CD4-positive, alpha-beta T cell treated with Interleukin-1 beta for 1 hour (primary cell): Measurements from ENCODE around the gene GPRC5B.

Source experiments
- DNase-seq, 2 donors: peaks; one replicate each; pipeline ENCODE4 v3.0.0-alpha.2; 2020 to 2022

Gene GPRC5B

DNA sequence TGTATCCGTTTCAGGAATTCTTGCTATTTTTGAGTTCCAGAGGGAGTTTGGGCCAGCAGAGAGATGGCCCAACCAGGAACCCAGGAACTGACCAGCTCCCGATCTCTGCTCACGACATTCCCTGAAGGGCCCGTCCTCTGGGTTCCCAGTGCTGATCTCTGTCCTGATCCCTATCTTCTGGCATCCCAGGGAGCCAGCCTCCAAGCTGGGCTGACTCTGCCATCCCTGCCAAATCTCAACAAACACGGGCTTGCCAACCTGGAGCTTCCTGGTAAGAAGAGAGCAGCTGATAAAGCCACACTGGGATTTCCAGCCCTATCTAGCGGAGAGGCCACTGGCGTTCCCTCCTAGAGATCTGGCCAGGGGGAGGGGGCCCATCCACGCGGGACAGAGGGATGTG, 16.2 kb downstream of the GPRC5B start:
- DNase-seq: no peak

DNA sequence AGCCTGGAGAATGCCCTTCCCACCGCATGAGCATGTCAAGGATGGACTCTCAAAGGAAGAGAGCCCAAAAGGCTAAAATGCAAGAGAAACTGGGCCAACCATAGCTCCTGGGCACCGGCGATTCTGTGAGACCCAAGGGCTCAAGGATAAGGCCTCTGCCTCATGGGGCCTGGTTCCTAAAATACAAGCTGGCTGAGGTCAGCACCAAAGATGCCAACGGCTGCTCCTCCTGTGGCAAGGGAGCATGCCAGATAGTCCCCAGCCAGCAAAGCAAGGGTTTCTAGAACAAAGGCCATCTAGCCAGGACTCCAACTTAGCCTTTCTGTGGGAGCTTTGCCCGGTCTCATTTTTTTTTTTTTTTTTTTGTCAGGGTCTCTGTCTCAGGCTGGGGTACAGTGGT, 20.1 kb downstream of the GPRC5B start:
- no peak for DNase-seq

DNA sequence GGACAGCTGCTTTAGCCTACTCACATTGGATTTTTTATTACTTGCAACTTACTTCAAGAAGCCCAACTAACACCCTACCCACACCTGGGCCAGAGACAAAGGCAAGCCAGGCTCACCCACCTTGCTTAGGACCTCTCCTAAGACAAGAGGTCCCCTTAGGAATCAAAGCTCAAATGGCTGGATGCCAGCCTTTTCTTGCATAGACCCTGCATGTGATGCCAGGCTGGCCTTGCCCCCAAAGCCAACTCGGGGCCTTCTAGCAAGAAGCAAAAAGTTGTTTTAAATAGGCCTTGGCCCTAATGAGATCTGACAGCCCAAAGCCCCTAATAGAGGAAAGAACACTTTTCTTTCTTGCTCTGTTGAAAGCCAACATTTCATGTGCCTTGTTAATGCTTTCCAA, 20.7 kb downstream of the GPRC5B start:
- DNase-seq: no peak

DNA sequence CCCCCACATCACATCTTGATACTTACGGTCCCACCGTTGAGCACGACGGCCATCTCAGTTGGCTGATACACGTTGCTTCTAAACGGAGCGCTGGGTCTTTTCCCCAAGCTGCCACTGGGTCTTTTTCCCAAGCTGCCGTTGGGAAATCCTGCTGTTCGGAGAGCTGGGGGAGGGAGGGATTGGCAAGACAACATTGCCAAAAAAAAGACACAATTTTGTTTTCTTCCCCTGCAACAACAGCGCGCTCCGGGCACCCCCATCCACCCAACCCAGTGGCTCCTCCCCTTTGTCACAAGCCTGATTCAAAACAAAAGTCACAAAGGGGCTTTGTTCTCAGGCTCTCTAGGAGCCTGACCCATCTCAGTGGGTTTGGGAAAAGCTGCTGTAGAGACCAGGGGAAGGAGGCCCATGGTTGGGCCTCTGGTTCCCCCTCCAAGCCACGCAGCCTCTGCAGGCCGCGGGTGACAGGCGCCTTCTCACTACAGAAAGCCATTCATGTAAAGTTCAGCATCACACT, 22.8 kb downstream of the GPRC5B start:
- DNase-seq: no peak

DNA sequence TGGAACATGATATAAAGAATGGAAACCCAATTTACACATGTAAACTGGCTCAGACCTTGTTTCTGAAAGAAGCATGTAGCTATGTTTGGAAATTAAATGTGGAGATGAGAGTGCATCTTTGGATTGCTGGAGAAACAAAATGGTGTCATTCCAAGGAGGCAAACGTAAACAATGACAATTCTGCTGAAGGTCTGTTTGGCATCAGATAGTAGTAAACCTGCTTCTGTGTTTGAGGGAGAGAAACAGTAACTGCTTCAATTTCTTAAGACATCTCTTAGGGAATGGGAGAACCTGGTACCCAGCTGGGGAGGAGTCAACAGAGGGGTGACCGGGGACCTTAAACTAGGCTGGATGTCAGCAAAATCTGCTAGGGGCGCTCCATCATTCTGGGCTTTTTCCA, 23.5 kb downstream of the GPRC5B start:
- DNase-seq: no peak

DNA sequence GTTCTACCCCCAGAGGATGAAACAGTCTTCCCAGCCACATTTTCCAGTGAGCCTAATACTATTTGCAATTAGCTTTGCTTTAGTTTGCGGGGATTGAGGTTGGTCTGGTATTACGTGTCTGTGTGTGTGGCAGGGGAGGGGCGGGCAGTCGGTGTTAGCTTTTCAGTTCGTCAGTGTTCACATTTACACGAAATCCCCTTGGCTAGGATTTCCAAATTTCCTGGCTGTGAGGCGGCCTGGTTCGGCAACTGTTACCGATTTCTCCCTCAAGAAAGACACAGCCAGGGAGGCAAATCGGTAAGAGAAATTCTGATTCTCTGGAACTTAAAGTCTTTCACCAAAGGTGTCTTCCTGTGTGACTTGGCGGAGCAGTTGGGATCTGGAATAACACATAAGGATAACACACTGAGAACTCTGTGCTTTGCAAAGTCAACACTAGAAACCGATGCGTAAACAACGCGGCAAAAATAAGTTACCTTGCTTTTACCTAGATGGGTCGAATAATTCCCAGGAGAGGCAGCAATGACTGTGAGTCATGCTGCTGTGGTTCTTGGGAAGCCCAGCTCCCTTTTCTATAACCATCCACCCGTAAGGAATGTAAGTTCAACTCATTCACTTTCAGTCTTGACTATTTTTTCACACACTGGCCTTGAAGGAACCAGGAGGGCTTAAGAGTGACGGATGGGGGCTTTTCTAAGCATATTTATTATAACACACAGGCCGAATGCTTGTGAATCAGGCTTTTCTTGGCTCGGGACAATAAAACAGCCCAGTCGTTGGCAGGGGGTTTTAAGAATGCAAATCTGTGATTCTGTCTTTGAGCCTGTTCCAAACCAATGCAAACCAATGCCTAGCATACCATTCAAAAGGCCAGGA, 24.2 kb downstream of the GPRC5B start:
- DNase-seq: no peak

DNA sequence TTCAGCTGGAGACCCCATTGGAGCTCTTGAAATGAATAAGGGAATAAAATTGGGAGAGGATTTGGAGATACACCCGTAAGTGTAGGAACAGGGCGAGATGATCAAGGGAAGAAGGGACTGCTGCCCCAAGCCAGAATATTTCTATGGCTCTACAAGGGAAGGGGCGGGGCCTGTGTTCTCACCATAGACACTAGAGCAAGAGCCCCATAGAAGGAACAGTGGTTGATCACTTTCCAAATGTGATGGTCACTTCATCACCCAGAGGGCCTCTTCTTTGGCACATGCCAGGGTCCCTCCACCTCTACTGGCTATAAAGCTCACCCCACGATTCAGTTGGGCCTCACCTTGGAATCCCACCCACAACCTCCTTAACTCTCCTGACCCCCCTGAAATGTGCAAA, 25.0 kb downstream of the GPRC5B start:
- no peak for DNase-seq

DNA sequence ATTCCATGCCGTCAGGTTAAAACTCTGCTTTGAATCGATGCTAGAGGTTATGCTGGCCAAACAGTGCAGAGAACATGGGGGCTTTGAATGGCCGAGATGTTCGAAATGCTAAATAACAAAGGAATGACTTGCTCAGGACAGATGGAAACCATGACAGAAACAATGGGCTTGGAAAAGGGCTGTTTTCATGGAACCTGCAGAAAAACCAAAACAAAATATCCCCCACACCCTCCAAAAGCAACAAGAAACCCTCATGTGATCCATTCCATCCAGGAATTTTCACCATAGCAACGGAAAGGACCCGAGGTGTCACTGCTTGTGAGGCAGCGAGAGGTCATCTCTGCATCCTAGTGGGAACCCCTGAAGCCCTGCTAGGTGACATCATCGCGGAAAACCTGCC, 25.5 kb downstream of the GPRC5B start:
- DNase-seq: no peak

DNA sequence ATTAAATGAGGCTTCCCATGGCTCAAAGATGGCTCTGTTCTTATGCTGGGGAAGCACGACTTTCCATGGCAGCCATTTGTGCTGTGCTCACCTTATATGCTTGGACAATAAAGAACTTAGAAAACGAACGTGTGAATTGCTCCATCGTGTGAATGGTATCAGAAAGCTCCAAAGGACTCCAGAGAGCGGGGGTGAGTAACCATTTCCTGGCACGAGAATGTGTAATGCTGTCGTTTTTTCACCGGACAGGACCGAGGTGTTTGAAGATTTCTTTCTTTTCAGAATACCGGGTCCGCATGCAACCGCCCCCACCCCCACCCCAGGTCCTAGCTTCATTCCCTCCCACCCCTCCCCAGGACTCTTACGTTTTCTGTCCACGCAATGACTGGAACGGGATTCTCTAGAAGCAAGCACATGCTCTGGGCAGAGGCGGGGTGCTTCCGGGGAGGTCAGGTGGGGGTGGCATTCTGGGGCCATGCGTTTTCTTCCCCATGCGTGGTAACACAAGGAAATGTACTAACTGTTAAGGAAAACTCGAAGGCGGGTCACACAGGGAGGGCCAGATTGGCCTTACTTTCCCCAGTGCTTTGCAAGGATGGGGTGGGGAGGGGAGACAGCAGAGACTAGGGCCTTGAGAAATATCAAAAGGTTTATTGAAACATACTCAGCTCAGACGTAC, 26.2 kb downstream of the GPRC5B start:
- no peak for DNase-seq

DNA sequence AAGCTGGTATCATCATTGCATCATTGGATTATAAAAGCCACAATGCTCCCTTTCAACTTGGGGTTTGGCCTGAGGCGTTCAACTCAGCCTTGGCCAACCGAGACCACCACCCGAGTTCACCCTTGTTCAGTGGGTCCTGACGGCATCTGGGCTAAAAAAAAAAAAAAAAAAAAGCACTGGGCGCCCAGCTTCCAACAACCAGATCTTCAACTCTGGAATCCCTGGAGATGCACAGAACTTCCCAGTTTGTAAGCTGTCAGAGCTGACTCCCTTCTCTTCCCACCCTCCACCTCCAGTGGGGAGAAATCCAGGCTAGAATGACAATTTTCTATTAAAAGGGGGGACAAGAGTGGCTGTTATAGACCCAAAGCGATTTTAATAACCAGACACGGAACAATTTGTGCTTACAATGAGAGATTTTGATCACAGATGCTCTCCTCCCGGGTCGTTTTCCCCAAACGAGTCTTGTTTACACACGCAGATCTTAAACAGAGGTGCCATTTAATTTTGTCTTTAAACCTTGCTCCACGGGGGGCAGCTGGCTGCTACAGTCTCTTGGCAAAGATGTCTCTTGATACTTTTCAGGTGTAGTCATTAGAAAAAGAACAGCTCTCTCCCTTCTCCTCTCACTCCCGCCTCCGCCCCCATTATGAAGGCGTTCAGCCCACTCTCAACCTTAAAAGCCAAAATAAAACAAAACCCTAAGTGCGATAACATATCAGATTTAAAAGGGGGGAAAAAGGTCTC, 26.9 kb downstream of the GPRC5B start:
- DNase-seq: no peak

DNA sequence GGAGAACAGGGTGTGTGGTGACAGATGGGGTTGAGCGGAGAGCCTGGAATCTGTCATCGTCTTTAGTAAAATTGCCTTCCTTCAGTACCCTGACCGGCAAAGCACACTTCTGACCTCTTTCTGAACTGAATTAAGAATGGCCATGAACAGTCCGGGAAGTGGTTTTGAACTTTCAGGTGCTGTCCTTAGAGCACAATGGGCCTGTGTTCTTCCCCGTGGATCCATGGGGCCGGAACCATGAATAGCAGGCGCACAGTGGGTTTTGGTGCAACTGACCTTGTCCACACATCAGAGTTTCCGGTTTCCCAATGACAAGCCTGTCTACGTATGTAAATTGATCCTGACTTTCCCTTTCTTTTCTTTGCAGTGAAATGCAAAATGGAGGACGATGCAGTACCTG, 28.5 kb downstream of the GPRC5B start:
- DNase-seq: no peak

DNA sequence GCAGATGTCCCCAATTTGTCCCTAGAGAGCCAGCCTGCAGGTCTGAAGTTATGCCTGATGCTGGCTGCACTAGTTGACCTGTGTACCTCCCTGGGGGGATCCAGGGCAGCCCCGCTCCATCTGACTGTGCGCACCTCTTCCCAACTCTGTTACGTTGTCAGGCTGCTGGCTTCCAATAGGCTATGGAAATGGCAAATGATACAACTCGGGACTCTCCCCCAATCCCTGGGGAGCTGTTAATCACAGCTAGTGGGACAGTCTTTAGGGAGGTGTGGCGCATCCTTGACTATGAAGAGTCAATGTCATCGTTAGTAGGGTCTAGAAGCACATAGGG, 30.1 kb downstream of the GPRC5B start:
- DNase-seq: no peak

DNA sequence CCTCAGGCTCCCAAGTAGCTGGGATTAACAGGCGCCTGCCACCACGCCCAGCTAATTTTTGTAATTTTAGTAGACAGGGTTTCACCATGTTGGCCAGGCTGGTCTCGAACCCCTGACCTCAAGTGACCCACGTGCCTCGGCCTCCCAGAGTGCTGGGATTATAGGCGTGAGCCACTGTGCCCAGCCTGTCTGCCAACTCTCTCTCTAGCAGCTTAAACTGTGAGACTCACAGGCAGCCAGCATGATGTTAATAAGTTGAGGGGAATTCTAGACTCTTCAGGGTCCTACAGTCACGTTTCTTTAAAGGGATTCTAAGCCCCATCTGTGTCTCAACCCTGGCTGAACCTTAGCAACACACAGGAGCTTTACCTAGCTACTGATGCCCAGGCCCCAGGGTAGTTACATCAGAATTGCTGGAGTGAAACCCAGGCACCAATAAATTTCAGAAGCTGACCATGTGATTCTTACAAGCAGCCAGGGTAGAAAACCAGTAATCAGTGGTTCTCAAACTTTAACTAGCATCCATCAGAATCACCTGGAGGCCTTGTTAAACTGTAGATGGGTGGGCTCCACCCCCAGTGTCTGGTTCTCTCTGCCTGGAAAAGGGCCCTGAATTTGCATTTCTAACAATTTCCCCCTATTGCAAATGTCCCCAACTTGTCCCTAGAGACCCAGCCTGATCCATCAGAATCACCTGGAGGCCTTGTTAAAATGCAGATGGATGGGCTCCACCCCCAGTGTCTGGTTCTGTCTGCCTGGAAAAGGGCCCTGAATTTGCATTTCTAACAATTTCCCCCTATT, 30.7 kb downstream of the GPRC5B start:
- DNase-seq: no peak

DNA sequence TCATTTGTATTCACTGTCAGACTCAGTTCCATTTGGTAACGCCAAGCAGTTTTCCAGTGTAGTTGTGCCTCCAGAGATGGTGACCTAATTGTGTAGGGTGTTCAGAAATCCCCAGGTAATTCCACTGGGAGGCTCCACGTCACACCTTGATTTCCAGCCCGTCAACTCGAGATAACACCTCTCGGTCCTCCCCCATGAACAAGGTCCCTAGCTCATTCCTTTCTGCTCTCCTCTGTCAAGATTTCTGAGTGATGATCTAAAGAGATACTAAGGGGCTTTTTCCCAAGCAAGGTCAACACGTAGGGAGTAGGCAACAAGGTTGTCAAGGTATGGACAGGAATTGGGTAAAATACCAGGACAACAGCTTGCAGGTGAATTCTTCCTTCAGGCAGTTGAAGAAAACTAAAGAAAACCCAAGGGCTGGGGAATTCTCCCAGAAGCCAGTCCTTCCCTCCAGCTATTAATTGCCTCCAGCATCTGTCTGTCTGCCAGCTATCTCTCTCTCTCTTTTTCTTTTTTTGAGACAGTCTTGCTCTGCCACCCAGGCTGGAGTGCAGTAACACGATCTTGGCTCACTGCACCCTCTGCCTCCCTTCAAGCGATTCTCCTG, 31.4 kb downstream of the GPRC5B start:
- DNase-seq: no peak

DNA sequence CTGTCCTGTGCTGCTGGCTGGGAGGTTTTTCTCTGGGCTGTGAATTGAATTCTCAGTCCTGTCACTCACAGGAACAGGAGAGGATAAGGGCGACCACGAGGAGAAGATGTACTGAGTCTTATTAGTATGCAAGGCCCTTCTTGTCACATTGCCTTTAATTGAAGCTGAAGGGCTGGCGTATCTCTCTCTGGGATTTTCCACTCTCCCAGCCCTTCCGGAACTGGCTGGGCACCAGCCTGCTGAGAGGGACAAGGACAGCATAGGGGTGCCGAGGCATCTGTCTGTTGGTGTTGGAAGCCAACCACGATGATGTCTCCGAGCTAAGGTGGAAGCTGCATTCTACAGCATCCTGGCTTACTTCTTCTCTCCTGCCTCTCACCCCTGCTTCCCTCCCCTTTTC, 33.2 kb downstream of the GPRC5B start:
- no peak for DNase-seq

DNA sequence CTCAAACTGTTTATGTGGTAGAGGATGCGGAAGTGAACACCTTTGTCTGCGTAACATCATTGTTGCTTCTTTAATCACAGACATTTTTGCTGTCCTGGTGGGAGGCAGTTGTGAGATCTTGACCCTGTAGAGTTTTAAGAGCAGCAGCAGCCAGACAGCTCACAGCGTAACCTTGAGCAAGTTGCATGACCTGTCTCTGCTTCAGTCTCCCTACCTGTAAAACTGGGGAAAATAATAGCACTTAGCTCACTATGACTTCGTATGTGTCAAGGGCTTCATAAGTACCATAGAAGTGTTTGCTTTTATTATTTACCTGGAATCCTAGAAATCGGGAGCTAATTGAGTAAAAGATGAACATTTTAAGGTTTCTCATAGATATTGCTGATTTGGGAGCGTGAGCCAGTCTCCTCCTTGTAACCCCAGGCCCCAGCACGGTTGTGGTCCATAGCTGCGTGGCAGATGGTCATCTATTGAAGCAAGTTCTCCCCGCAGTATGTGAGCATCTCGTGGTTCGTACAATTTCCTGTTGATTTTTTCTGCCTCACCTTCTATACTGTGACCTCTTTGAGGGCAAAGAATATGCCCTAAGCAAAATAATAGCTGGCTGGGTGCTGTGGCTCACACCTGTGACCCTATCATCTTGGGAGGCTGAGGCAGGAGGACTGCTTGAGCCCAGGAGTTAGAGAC, 34.4 kb downstream of the GPRC5B start:
- DNase-seq: no peak

DNA sequence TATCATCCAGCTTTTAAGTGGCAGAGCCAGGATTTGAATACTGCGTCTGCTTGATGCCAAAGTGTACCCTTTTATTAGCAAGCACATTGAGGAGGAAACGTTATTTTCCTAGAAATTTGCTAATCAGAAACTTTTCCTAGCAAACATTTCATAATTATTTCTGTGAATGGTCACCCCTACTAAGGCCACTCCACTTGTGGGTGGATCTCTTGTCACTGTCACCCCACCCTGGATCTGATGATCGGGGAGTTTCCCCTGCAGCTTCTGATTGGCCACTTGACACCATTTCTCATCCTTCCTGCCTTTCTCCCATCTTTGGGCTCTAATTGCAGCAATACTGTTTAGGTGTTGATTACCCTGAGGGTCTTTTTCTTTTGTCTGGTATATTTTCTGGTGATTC, 35.9 kb downstream of the GPRC5B start:
- DNase-seq: no peak

DNA sequence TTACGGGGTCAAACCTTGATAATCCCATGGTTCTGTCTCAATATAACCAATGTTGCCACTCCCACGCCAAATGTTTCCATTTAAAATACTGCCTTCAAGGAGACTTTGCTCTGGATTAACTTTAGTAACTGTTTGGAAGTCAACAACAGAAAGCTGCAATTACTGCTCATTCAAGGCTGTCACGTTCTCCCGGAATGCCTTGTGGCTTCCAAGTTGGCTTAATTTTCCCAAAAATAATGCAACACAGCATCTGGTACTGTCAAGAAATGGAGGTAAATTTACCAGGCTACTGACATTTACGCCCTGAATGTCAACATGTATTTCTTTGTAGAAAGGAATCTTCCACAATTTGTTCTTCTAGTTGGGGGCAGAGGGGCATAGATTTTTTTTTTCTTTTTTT, 38.2 kb downstream of the GPRC5B start:
- no peak for DNase-seq

DNA sequence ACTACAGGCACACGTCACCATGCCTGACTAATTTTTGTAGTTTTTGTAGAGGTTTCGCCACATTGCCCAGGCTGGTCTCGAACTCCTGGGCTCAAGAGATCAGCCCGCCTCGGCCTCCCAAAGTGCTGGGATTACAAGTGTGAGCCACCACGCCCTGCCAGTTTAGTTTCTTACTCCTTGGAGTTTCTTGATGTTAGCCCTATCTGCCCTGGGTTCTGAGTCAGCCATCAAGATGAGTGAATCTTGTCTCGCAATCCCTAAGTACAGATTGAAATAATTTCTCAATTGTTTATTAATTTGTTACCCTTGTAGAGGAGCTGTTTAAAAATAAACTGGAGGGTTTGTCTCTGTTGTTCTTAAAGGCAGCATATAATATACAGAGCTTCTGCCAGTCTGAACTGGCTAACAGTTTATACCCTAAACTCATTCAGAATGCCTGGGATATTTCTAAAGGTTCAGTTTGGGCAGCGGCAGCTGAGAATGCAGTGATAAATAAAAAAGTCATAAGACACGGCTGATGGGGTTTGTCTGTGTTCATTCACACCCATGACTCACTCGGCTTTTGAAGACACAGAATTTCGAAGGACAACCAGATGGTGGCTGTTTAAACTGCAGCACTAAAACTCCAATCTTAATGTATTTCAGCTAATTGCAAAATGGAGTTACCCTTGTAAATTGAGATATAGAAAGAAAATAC, 39.6 kb downstream of the GPRC5B start:
- no peak for DNase-seq

DNA sequence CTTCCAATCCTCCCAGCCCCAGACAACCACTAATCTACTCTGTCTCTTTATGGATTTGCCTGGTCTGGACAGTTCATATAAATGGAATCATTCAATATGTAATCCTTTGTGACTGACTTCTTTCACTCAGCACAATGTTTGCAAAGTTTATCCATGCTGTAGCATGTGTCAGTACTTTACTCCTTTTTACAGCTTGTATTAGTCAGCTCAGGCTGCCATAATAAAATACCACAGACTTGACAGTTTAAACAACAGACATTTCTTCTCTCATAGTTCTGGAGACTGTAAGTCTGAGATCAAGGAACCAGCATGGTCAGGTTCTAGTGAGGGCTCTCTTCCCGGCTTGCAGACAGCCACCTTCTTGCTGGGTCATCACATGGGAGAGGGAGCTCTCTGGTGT, 41.3 kb downstream of the GPRC5B start:
- DNase-seq: no peak
